ENCODE results near the gene POLQ.
"Not testable (repeated sequence)": the region's sequence is repeated elsewhere in the genome, so short reads cannot be mapped to it uniquely, and the experiment has no call there.

The POLQ gene

GRCh38 chr3:121395967-121396366 lies 149.8 kb downstream of the POLQ start:
- not testable (repeated sequence) for H3K9ac ChIP-seq (ENCODE audit: low read length in 5 of 5); H3K36me3 ChIP-seq (ENCODE audit: control insufficient read depth in 5 of 5, insufficient read depth in 5 of 5, low read length in 5 of 5); H3K9me3 ChIP-seq (ENCODE audit: control insufficient read depth in 5 of 5, low read length in 5 of 5); H3K27ac ChIP-seq (ENCODE audit: low read depth, low read length); H3K4me3 ChIP-seq (ENCODE audit: low read depth in 1 of 5, low read length in 5 of 5); H3K27me3 ChIP-seq (ENCODE audit: control insufficient read depth in 5 of 5, insufficient read depth in 4 of 5, low read length in 5 of 5); H3K4me1 ChIP-seq (ENCODE audit: control insufficient read depth in 5 of 5, insufficient read depth in 5 of 5, low read length in 5 of 5)

- not testable (repeated sequence) for H3K27me3 ChIP-seq (ENCODE audit: control insufficient read depth in 5 of 5, insufficient read depth in 4 of 5, low read length in 5 of 5); H3K27ac ChIP-seq (ENCODE audit: low read depth, low read length); H3K9me3 ChIP-seq (ENCODE audit: control insufficient read depth in 5 of 5, low read length in 5 of 5); H3K9ac ChIP-seq (ENCODE audit: low read length in 5 of 5); H3K4me3 ChIP-seq (ENCODE audit: low read depth in 1 of 5, low read length in 5 of 5); H3K4me1 ChIP-seq (ENCODE audit: control insufficient read depth in 5 of 5, insufficient read depth in 5 of 5, low read length in 5 of 5); H3K36me3 ChIP-seq (ENCODE audit: control insufficient read depth in 5 of 5, insufficient read depth in 5 of 5, low read length in 5 of 5)
Observed at GRCh38 chr3:121388308-121388707, 157.5 kb downstream of the POLQ start.
